Measurements from ENCODE around the gene LBHD1.

LBHD1 gene

GRCh38 chr11:62712861-62713260 is 40.8 kb upstream of the LBHD1 start:
- H3K36me3 ChIP-seq (ENCODE audit: control insufficient read depth in 4 of 4, insufficient read depth in 4 of 4, low read length in 3 of 4): peaks cover 29 to 74% (median 57%) of the 10 kb centered on the region in 4 experiments
- ChIA-PET CTCF (interaction anchor here (0.8 to 2.5 kb wide), 4 partner anchors 11 to 151 kb away, joined by 3 to 8 read pairs (median 3); no protein-coding TSS in a partner anchor), POLR2A (interaction anchor here (0.5 kb wide), 1 partner anchor 15 kb away, joined by 3 read pairs; no protein-coding TSS in a partner anchor)
- no peaks in the 10 kb centered on the region for H3K9me3 ChIP-seq (ENCODE audit: control extremely low read depth in 1 of 5, control insufficient read depth in 4 of 5, insufficient read depth in 2 of 5, low read depth in 1 of 5, low read length in 4 of 5)
- 90% methylated on average over 3 of the region's 3 CpGs for WGBS (ENCODE audit: insufficient coverage)
- peaks cover 2 to 27% (median 21%) of the 10 kb centered on the region in 4 experiments for H3K4me1 ChIP-seq (ENCODE audit: control extremely low read depth in 1 of 4, control insufficient read depth in 4 of 4, insufficient read depth in 4 of 4, low read length in 3 of 4)
- H3K4me3 ChIP-seq (ENCODE audit: control insufficient read depth in 1 of 7, extremely low read depth in 1 of 7, insufficient read depth in 4 of 7, low read depth in 2 of 7, low read length in 6 of 7): no peak overlapping the region
- no peak for DNase-seq
- H3K27me3 ChIP-seq (replicated peaks in 2 of 5; ENCODE audit: control insufficient read depth in 4 of 5, insufficient read depth in 5 of 5, low read length in 4 of 5): no peaks in the 10 kb centered on the region
- H3K27ac ChIP-seq (ENCODE audit: insufficient read depth in 1 of 2, low read depth in 1 of 2, low read length in 2 of 2, poor library complexity in 1 of 2, severe bottlenecking in 2 of 2): peak overlapping the region in 1 of 2 experiments; percentile 36

GRCh38 chr11:62712276-62712812 is 40.3 kb upstream of the LBHD1 start:
- ChIA-PET CTCF (interaction anchor here (0.8 to 2.5 kb wide), 4 partner anchors 12 to 151 kb away, joined by 3 to 8 read pairs (median 3); no protein-coding TSS in a partner anchor), POLR2A (interaction anchor here (0.5 kb wide), 1 partner anchor 15 kb away, joined by 3 read pairs; no protein-coding TSS in a partner anchor)
- Histone ChIP-seq H3K36me3 (ENCODE audit: control insufficient read depth in 4 of 4, insufficient read depth in 4 of 4, low read length in 3 of 4) (peaks cover 24 to 70% (median 52%) of the 10 kb centered on the region in 4 experiments), H3K27ac (ENCODE audit: insufficient read depth in 1 of 2, low read depth in 1 of 2, low read length in 2 of 2, poor library complexity in 1 of 2, severe bottlenecking in 2 of 2) (peak overlapping the region in 1 of 2 experiments; percentile 36), H3K9me3 (ENCODE audit: control extremely low read depth in 1 of 5, control insufficient read depth in 4 of 5, insufficient read depth in 2 of 5, low read depth in 1 of 5, low read length in 4 of 5) (no peaks in the 10 kb centered on the region), H3K4me3 (ENCODE audit: control insufficient read depth in 1 of 7, extremely low read depth in 1 of 7, insufficient read depth in 4 of 7, low read depth in 2 of 7, low read length in 6 of 7) (no peak overlapping the region), H3K27me3 (replicated peaks in 2 of 5; ENCODE audit: control insufficient read depth in 4 of 5, insufficient read depth in 5 of 5, low read length in 4 of 5) (no peaks in the 10 kb centered on the region), H3K4me1 (ENCODE audit: control extremely low read depth in 1 of 4, control insufficient read depth in 4 of 4, insufficient read depth in 4 of 4, low read length in 3 of 4) (peaks cover 2 to 32% (median 23%) of the 10 kb centered on the region in 4 experiments)
- WGBS (ENCODE audit: insufficient coverage): 100% methylated on average over 3 of the region's 6 CpGs
- no peak for DNase-seq

GRCh38 chr11:62710001-62710345 is 37.9 kb upstream of the LBHD1 start:
- POLR2A ChIA-PET: interaction anchor here (0.9 to 2.5 kb wide), 5 partner anchors 18 to 131 kb away, joined by 3 to 22 read pairs (median 6); partner anchors contain the start of genes HNRNPUL2, LBHD1, STX5 and TTC9C
- CTCF ChIA-PET: interaction anchor here (1.2 to 4.1 kb wide), 4 partner anchors 14 to 61 kb away, joined by 3 to 18 read pairs (median 6); no protein-coding TSS in a partner anchor
- 61% methylated on average over 7 of the region's 7 CpGs for WGBS (ENCODE audit: insufficient coverage)
- peaks cover 11 to 48% (median 29%) of the 10 kb centered on the region in 4 experiments for H3K36me3 ChIP-seq (ENCODE audit: control insufficient read depth in 4 of 4, insufficient read depth in 4 of 4, low read length in 3 of 4)
- peaks cover 5 to 50% (median 39%) of the 10 kb centered on the region in 4 experiments for H3K4me1 ChIP-seq (ENCODE audit: control extremely low read depth in 1 of 4, control insufficient read depth in 4 of 4, insufficient read depth in 4 of 4, low read length in 3 of 4)
- no peak for DNase-seq
- H3K9me3 ChIP-seq (ENCODE audit: control extremely low read depth in 1 of 5, control insufficient read depth in 4 of 5, insufficient read depth in 2 of 5, low read depth in 1 of 5, low read length in 4 of 5): no peaks in the 10 kb centered on the region
- H3K4me3 ChIP-seq (ENCODE audit: control insufficient read depth in 1 of 7, extremely low read depth in 1 of 7, insufficient read depth in 4 of 7, low read depth in 2 of 7, low read length in 6 of 7): peak overlapping the region; percentile 28 to 90 (median 82)
- peak overlapping the region; percentile 93 to 97 for H3K27ac ChIP-seq (ENCODE audit: insufficient read depth in 1 of 2, low read depth in 1 of 2, low read length in 2 of 2, poor library complexity in 1 of 2, severe bottlenecking in 2 of 2)
- H3K27me3 ChIP-seq (replicated peaks in 2 of 5; ENCODE audit: control insufficient read depth in 4 of 5, insufficient read depth in 5 of 5, low read length in 4 of 5): no peaks in the 10 kb centered on the region

DNA sequence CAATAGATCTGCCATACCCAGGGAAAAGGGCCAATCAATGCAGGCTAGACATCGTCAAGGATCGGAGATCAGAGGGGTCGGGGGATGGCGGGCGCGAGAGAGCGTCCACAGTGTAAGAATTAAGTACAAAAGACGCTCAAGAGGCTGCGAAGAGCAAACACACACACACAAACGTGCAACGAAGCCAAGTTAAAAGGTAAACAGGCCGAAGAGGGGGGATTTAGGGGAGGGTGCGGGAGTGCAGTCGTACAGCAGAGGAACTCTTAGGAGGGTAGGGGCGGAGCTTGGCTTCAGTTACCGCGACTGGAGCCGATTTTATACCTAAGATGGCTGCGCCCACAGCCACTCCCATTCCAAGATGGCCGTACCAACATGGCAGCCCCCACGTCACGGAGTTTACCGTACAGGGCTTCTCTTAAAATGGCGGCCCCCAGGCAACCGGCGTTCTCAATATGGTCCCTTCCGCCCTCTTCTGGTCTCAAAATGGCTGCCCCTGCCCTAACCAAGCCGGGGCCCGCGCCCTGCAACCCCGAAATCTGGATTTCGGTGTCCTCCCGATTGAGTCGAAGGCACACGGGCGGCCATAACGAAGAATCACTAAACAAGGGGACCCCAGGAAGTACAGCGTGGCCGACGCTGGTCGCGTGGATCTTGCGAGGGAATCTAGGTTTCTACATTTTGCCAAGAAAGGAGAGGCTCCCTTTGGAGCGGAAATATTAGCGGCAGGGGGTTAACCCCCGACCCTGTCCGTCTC is 37.4 kb upstream of the LBHD1 start:
- H3K4me1 ChIP-seq (ENCODE audit: control extremely low read depth in 1 of 4, control insufficient read depth in 4 of 4, insufficient read depth in 4 of 4, low read length in 3 of 4): peaks cover 8 to 56% (median 44%) of the 10 kb centered on the region in 4 experiments
- under 1% methylated on average over 41 of the region's 47 CpGs for WGBS (ENCODE audit: insufficient coverage)
- DNase-seq: peak; percentile 99 to 100 (median 100)
- H3K9me3 ChIP-seq (ENCODE audit: control extremely low read depth in 1 of 5, control insufficient read depth in 4 of 5, insufficient read depth in 2 of 5, low read depth in 1 of 5, low read length in 4 of 5): no peaks in the 10 kb centered on the region
- no peaks in the 10 kb centered on the region for H3K27me3 ChIP-seq (replicated peaks in 2 of 5; ENCODE audit: control insufficient read depth in 4 of 5, insufficient read depth in 5 of 5, low read length in 4 of 5)
- peaks cover 9 to 44% (median 24%) of the 10 kb centered on the region in 4 experiments for H3K36me3 ChIP-seq (ENCODE audit: control insufficient read depth in 4 of 4, insufficient read depth in 4 of 4, low read length in 3 of 4)
- H3K27ac ChIP-seq (ENCODE audit: insufficient read depth in 1 of 2, low read depth in 1 of 2, low read length in 2 of 2, poor library complexity in 1 of 2, severe bottlenecking in 2 of 2): peak overlapping the region; percentile 93 to 97
- H3K4me3 ChIP-seq (ENCODE audit: control insufficient read depth in 1 of 7, extremely low read depth in 1 of 7, insufficient read depth in 4 of 7, low read depth in 2 of 7, low read length in 6 of 7): peak overlapping the region; percentile 61 to 90 (median 82)
- CTCF ChIA-PET: interaction anchor here (0.6 to 4.1 kb wide), 9 partner anchors 11 to 77 kb away, joined by 3 to 20 read pairs (median 5); no protein-coding TSS in a partner anchor
- POLR2A ChIA-PET: interaction anchor here (0.9 to 2.5 kb wide), 6 partner anchors 18 to 132 kb away, joined by 3 to 22 read pairs (median 6); partner anchors contain the start of genes HNRNPUL2, LBHD1, STX5 and TTC9C

DNA sequence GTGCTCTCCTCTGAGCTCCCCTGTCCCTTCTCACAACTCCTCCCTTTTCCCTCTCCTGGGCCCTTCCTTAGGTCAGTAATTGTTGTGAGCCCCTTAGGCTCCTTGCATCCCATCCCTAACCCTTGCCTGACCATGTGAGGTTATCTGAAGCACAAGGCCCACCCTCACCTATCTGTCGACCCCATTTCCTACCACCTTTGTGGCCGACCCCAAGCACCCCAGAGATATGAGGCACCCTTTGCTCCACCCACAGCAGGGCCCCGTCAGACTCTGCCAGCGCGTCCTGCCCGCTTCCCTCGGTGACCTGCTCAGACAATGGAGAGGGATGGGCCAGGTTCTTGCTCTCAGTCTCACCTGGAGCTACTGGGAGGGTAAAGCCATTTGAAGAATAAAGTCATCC is 36.7 kb upstream of the LBHD1 start:
- Histone ChIP-seq H3K27me3 (replicated peaks in 2 of 5; ENCODE audit: control insufficient read depth in 4 of 5, insufficient read depth in 5 of 5, low read length in 4 of 5) (no peaks in the 10 kb centered on the region), H3K9me3 (ENCODE audit: control extremely low read depth in 1 of 5, control insufficient read depth in 4 of 5, insufficient read depth in 2 of 5, low read depth in 1 of 5, low read length in 4 of 5) (no peaks in the 10 kb centered on the region), H3K36me3 (ENCODE audit: control insufficient read depth in 4 of 4, insufficient read depth in 4 of 4, low read length in 3 of 4) (peaks cover 7 to 39% (median 19%) of the 10 kb centered on the region in 4 experiments), H3K27ac (ENCODE audit: insufficient read depth in 1 of 2, low read depth in 1 of 2, low read length in 2 of 2, poor library complexity in 1 of 2, severe bottlenecking in 2 of 2) (peak overlapping the region; percentile 93 to 97), H3K4me1 (ENCODE audit: control extremely low read depth in 1 of 4, control insufficient read depth in 4 of 4, insufficient read depth in 4 of 4, low read length in 3 of 4) (peaks cover 8 to 56% (median 44%) of the 10 kb centered on the region in 4 experiments), H3K4me3 (ENCODE audit: control insufficient read depth in 1 of 7, extremely low read depth in 1 of 7, insufficient read depth in 4 of 7, low read depth in 2 of 7, low read length in 6 of 7) (peak overlapping the region; percentile 61 to 90 (median 82))
- WGBS (ENCODE audit: insufficient coverage): 0% methylated on average over 5 of the region's 7 CpGs
- CTCF ChIA-PET: interaction anchor here (0.6 to 4.1 kb wide), 9 partner anchors 10 to 78 kb away, joined by 3 to 20 read pairs (median 3); no protein-coding TSS in a partner anchor
- DNase-seq: no peak
- POLR2A ChIA-PET: interaction anchor here (0.9 to 2.5 kb wide), 5 partner anchors 19 to 133 kb away, joined by 3 to 22 read pairs (median 6); partner anchors contain the start of genes HNRNPUL2, LBHD1, TTC9C and TUT1

GRCh38 chr11:62708392-62708791 is 36.3 kb upstream of the LBHD1 start:
- H3K27ac ChIP-seq (ENCODE audit: insufficient read depth in 1 of 2, low read depth in 1 of 2, low read length in 2 of 2, poor library complexity in 1 of 2, severe bottlenecking in 2 of 2): peak overlapping the region; percentile 93 to 97
- no peaks in the 10 kb centered on the region for H3K9me3 ChIP-seq (ENCODE audit: control extremely low read depth in 1 of 5, control insufficient read depth in 4 of 5, insufficient read depth in 2 of 5, low read depth in 1 of 5, low read length in 4 of 5)
- peaks cover 4 to 35% (median 17%) of the 10 kb centered on the region in 4 experiments for H3K36me3 ChIP-seq (ENCODE audit: control insufficient read depth in 4 of 4, insufficient read depth in 4 of 4, low read length in 3 of 4)
- ChIA-PET CTCF (interaction anchor here (0.6 to 4.1 kb wide), 8 partner anchors 9 to 107 kb away, joined by 3 to 20 read pairs (median 4); partner anchors contain the start of gene MTA2), POLR2A (interaction anchor here (0.7 to 2.5 kb wide), 4 partner anchors 19 to 117 kb away, joined by 3 to 22 read pairs (median 8); partner anchors contain the start of genes HNRNPUL2, LBHD1, TTC9C and TUT1)
- no peak for DNase-seq
- H3K4me3 ChIP-seq (ENCODE audit: control insufficient read depth in 1 of 7, extremely low read depth in 1 of 7, insufficient read depth in 4 of 7, low read depth in 2 of 7, low read length in 6 of 7): peak overlapping the region in 6 of 7 experiments; percentile 74 to 90 (median 84)
- no peaks in the 10 kb centered on the region for H3K27me3 ChIP-seq (replicated peaks in 2 of 5; ENCODE audit: control insufficient read depth in 4 of 5, insufficient read depth in 5 of 5, low read length in 4 of 5)
- H3K4me1 ChIP-seq (ENCODE audit: control extremely low read depth in 1 of 4, control insufficient read depth in 4 of 4, insufficient read depth in 4 of 4, low read length in 3 of 4): peaks cover 8 to 56% (median 44%) of the 10 kb centered on the region in 4 experiments
- WGBS (ENCODE audit: insufficient coverage): 85% methylated on average over 5 of the region's 5 CpGs
